GM21529 (cell line): ENCODE measurements around the gene SOHLH1.
"Not testable (repeated sequence)": the region's sequence is repeated elsewhere in the genome, so short reads cannot be mapped to it uniquely, and the experiment has no call there.

Experiments used
- ATAC-seq: cut with Tn5 transposase; IDR thresholded peaks from one replicate; pipeline ENCODE4 v1.9.1; 2021; ENCODE audit not compliant: unreplicated experiment

The SOHLH1 gene

DNA sequence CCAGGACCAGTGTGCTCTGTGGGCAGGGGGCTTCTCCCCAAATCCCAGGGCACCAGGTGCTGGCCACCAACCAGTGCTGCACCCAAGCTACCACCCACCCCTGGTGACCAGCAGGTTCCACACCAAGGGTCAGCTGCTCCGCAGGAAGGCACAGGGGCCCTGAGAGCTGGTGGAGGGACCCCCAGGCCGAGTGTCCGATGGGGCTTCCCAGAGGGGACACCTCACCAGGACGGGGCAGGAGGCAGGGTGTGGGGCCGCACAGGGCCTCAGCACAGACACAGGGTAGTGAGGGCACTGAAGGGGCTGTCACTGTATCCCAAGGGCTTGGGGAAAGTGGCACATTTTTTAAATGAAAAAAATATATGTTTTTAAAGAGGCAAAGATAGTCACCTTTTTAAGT lies 18.1 kb downstream of the SOHLH1 start:
- no peak for ATAC-seq

DNA sequence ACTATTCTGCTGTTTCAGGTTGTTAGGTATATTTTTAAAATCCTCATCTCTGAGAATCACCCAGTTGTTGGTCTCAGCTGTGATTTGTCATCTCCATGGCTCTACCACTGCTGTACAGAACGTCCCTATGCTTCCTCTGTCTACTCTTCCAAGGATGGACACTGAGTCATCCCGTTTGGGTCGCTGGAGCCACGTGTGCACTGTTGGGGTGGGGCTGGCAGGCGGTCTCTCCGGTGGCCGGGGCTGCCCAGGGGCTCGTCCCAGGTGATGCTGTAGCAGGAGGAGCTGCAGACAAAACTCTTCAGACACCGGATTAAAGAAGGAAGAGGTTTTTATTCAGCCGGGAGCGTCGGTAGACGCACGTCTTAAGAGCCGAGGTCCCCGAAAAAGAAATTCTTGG lies 19.2 kb downstream of the SOHLH1 start:
- ATAC-seq, result no peak

DNA sequence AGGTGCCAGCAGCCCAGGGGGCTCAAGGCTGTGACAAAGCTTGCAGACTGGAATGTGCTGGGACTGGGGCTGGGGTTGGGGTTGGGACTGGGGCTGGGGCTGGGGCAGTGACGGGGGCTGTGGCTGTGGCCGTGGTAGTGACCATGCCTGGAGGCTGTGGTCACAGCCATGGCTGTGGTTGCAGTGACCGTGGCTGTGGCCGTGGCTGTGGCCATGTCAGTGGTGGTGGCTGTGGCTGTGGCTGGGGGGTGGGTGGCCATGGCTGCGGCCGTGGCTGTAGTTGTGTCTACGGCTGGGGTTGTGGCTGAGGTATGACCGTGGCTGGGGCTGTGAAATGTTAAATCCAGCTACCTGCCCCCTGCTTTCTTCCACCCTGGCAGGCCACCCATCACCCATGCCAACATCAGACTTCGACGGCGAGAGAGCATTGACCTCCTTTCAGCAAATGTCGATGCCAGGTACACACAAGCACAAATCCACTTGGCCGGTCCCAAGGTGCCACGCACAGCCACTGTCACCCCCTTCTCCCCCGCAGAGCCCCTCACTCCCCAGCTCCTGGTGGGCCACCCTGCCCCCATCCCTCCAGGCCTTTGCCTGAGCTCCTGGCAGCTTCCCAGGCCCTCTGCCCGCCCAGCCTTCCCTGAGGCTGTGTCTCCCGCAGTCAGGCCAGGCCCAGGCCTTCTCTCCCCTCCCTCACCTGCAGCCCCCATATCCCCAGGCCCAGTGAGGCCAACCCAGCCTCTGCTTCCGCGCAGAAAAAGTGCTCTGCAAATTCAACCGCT lies 20.9 kb downstream of the SOHLH1 start:
- ATAC-seq, result no peak

DNA sequence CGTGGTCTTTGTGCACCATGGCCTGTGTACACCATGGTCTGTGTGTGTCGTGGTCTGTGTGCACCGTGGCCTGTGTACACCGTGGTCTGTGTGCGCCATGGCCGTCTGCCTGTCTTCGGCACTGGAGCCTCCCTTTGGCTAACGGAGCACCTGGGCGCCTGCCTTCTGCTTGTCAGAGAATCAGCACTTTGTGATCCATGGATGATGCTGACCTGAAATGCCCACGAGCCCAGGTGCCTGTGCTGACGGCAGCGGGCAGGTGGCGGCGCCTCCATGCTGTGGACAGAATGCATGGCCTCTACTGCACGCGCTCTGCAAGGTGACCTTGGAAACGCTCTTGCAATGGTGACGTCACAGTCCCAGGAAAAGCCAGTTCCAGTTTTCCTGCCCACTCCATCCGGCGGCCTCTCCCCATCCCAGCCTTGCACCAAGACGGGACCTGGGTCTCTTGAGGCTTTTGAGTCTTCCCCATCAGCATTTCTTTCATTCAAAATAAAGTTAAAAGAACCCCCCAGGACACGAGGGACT lies 21.6 kb downstream of the SOHLH1 start:
- no peak for ATAC-seq

DNA sequence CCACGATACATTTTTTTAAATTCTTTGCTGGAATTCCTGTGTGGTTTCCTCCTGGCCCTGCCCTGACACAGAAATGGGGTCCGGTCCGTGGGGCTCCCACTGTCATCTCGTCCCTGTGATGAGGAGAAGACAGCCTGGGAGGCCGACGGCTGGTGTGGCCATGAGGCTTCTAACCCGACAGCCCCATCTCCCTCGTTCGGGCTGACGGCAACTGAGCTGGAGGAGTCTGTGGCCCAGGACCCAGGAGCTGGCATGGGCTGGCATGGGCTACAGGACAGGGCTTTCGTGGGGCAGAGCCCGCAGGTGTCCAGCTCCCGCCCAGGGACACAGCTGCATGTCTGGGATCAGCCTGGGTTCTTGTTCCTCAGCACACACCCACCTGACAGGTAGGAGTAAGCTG lies 22.4 kb downstream of the SOHLH1 start:
- no peak for ATAC-seq

DNA sequence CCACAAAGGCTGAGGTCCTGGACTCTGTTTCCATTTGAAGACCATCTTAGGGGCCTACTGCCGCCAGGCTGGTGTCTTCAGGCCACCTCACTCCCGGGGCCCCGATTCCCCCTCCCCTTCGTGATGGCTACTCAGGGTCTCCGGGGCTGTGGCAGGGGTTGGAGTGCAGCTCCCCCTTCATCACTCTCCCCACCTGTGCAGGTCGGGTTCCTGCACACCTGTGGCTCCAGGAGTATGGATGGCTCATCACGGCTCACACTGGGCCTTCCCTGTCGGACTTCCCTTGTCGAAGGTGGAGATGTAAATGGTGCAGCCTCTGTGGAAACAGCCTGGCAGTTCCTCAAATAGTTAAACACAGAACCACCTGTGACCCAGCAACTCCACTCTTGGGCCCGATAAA lies 24.3 kb downstream of the SOHLH1 start:
- ATAC-seq, result no peak

DNA sequence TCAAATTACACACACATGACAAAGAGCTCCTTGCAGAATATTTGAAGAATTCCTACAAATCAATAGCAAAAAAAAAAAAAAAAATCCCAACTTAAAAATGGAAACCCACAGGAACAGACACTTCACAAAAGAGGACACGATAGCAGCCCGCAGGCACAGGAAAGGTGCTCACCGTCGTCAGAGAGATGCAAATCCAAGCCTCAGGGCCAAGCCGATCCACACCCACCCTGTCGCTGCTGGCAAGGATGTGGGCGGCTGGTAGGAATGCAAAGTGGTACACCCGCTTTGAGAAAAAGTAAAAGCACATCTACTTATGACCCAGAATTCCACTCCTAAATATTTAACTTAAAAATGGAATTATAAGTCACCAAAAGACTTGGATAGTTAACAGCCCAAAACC lies 25.3 kb downstream of the SOHLH1 start:
- no peak for ATAC-seq

DNA sequence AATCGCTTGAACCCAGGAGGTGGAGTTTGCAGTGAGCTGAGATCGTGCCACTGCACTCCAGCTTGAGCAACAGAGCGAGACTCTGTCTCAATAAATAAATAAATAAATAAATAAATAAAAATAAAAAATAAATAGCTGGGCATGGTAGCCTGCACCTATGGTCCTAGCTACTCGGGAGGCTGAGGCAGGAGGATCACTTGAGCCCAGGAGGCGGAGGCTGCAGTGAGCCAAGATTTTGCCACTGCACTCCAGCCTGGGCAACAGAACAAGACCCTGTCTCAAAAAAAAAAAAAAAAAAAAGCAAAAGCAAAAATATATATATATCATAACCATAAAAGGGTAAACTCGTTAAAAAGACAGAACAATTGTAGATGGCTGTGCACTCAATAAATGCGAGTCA lies 26.5 kb downstream of the SOHLH1 start:
- not testable (repeated sequence) for ATAC-seq

DNA sequence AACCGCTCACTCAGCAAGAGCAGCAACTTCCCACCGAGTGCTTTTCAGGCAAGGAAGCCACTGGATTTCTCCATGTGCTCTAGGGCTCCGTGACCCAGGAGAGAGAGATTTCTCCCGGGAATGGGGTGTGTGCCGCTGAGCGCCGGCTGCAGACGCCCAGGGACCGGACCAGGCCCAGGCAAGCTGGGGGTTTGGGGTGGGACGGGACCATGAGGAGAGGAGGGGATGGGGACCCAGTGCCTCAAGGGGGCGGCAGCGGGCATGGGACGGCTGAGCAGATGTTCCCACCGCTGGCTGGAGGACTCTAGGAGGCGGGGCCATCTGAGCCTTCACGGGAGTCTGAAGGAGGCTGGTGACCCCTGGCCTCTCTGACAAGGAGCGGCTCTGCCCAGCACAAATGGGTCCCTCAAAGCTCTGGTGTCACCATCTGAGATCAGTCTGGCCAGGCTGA lies 27.7 kb downstream of the SOHLH1 start:
- no peak for ATAC-seq

DNA sequence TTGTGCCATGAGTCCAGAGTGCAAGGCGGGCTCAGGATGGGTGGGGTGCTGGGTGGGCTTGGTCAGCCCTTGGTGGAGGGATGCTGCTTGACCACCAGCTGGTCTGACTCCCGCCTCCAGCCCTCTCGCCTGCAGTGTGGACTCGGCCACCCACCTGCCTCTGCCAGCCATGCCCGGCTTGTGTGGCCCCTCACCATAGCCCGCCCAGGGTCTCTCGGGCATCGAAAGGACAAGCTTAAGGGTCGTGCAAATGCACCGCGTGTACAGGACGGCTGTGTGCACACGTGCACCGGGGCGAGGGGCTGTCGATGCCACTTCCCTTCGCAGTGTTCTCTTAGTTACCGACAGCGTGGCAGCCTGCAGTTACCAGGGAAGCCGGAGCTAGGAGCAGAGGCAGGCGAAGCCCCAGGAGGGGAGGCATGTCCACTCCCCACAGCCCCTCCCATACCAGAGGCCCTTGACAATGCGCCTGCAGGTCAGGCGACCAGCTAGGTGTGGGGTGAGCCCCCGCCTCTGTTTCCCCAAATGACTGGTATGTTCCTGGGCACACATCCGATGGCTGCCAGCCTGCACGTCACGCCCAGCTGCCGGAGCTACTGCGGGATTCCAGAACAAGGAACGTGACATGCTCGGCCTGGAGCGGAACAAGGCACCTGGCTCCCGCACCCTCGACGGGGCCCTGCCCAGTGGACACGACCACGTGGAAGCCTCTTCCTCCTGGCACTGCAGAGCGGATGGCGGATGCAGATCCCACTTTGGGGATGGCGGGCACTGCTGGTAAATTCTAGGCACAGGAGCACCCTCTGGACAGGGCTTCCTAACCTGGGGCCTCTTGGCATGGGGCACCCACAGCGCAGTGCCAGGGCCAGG lies 28.3 kb downstream of the SOHLH1 start:
- ATAC-seq, result no peak

DNA sequence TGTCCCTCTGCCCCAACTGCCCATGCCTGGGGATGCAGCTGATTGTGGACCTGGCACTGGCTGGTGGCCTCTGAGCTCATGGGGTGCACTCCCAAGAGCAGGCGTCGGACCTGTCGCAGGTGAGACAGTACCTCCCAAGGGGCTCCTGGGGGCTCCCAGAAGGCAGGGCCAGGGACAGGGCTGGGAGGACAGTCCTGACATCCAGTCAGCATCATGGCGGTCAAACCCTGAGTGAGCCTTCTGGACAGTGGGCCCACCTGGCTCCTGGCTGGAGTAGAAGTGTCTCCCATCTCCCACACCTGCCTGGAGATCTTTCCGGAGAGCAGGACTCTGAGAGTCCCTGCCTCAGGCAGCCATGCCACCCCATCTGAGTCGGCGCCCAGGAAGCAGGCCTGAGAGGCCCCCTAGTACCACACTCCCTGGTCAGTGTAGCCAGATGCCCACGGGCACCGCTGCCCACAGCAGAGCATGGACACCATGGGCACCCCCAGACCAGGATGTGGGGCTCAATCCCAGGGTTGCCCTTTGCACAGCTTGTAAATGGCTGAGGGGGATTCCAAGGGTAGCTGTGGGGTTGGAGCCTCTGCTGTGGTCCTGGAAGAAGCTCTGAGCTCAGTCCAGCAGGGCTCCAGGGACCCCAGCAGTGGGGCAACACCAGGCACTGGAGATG lies 29.5 kb downstream of the SOHLH1 start:
- no peak for ATAC-seq

DNA sequence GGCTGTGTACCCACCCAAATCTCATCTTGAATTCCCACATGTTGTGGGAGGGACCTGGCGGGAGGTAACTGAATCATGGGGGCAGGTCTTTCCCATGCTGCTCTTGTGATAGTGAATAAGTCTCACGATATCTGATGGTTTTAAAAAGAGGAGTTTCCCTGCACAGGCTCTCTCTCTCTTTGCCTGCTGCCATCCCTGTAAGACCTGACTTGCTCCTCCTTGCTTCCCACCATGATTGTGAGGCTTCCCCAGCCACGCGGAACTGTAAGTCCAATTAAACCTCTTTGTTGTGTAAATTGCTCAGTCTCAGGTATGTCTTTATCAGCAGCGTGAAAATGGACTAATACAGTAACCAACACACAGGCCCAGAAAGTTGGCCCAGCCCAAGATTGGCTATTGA lies 30.3 kb downstream of the SOHLH1 start:
- not testable (repeated sequence) for ATAC-seq

DNA sequence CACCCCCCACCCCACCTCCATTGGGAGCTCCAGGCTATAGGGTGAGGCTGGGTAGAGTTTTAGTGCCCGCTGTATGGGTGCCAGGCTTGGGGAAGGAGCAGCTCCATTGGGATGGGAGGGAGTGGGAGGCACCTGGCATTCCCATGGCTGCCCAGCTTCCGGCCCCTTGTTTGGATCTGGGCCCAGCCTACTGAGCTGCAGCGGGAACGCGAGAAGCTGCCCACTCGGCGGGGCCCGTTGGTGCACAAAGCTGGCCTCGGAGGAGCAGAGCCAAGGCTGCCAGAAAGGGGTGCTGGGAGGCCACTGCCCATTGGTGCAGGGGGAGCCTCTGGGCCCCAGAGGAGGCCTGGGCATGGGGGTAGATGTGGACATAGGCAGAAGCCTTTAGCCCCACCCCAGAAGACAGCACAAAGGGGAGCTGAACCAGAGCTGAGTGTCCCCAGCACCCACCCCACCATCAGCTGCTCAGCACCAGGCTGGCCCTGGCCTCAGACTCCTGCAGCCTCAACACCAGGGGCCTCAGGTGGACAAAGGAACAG lies 31.7 kb downstream of the SOHLH1 start:
- no peak for ATAC-seq

DNA sequence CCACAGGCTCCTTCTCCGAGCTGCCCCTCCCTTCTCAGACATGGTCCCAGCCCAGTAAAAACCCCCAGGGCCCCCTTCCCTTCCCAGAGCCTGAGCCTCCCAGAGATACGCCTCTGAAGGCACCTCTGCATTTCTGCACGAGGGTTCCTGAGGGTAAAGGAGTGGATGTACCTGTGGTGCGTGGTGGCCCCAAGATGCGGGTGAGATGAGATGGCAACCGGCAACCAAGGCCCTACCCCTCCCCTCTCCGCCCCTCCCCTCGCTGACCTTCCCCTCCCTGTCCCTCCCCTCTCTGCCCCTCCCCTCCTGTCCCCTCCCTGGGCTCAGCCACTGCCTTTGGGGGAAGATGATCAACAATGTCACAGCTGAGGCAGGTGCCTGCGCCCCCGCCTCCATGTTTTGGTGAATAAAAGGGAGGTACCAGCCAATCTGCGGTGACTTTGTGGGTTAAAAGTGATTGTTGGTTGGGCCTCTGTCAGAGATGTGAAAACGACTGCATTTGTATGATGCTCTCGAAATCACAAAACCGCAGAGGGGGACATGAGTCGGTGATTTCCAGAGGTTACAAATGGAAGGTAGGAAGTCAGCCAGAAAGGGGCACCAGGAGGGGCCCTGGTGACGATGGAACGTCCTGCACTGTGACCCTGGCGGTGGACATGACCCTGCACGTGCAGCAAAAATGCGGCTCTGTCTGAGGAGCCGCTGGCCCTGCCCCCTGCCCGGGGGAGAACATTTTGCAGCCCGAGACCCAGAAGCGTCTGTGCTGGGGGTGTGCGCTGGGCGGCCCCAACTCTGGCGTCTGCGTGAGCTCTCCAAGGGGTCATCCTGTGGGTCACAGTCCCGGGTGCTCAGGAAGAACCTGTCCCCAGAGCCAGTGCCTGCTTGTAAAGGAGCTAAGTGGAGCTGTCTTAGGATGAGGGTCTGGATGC lies 32.5 kb downstream of the SOHLH1 start:
- no peak for ATAC-seq

DNA sequence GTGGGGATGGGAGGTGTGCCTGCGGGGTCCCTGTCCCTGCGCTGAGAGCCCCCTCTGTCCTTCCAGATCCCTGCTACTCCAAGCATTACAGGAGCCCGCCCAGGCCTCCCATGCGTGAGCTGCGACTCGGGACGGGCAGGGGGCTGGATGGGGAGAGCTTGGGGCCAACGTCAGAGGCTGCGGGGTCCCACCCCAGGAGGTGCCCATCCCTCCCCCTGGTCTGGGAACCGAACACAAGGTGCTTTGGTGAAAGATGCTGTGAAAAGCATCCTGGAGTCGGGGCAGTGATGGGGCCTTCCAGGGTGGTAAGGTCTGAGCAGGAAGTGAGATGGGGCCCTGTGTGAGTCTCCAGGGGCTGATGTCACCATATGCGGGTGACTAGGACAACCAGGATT lies 33.5 kb downstream of the SOHLH1 start:
- ATAC-seq, result no peak

DNA sequence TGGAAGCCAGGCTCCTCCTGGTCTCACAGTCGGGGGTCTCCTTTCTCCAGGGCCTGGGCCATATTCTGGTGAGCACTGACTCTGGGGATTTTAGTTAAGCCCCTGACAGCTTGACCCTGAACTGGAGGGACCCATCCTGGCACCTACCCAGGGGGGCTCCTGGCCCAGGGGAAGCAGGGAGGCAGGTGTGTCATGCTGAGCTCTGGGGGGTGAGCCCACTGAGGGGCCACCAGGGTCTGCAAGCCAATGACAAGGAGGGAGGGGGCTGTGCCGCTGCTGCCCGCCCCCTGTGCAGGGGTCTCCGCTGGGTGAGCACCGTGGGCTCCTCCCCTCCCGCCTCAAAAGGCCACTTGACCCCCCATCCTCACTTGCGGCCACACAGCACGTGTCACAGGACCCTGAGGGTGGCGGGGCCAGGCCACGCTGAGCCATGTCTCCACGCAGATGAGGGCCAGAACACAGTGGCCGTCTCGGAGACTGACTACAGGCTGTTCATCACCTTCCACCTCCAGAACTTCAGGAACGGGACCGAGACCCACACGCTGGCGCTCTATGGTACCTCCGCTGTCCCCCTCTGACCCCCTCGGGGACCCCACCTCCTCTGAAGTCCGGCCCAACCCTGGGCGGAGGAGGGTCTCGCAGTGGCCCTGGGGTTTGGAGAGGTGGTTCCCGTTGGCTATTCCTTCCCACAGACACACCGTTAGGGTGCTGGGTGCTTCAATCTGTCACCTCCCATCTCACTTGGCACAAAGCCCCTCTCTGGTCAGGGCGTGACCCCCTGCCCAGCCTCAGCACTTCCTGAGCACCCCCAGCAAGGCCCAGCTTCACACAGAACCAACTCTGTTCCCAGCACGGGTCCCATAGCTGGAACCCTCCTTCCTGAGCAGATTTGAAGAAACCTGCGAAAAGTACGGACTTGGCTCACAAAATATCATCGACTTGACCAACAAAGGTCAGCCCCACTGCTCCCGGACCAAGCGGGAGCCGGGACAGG lies 34.2 kb downstream of the SOHLH1 start:
- no peak for ATAC-seq

DNA sequence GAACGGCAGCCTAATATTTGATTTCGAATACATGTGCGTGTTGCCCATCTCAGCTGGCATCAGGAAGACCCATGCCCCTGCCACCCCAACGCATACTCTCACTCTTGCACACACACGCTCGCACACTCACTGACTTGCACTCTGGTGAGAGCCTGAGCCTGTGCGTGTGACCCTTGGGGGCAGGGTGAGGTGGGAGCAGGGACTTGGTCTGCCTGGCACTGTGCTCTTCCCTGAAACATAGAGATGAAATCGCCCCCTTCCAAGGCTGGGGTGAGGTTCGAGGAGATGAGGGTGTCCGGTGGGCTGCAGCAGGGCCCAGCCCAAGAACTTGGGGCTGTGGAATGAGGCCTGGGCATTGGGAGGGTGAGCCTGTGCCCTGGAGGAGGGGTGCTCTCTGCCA lies 35.0 kb downstream of the SOHLH1 start:
- ATAC-seq, result no peak

DNA sequence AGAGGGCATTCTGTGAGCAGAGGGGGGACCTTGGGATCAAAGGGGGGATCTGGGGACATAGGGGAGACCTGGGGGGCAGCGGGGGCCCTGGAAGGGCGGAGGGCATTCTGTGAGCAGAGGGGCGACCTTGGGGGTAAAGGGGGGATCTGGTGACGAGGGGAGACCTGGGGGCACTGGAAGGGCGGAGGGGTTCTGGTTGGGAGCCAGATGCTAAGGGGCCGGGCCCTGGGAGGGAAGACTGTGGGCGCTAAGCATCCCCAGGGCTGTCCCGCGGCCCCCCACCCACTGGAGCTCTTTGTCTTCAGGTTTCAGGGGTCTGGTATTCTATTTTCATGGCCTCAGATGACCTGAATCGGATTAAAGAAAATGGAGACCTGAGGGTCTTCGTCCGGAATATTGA lies 35.4 kb downstream of the SOHLH1 start:
- ATAC-seq, result no peak

DNA sequence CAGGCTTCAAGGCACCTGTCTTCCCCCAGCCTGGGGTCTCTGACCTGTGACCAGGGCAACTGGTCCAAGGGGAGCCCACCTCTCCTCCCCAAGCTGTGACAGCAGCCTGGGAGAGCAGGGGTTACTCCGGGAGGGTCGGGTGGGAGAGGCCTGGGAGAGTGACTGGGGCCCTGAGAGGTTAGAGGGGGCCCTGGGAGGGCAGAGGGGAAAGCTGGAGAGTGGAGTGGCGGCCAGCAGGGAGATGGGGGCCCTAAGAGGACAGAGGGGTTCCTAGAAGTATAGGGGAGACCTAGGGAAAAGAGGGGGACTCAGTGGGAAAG lies 35.9 kb downstream of the SOHLH1 start:
- no peak for ATAC-seq
